Measurements from ENCODE around the gene TTLL3.
"Not testable (repeated sequence)": the region's sequence is repeated elsewhere in the genome, so short reads cannot be mapped to it uniquely, and the experiment has no call there.

TTLL3 gene

GRCh38 chr3:9870978-9871377 lies 60.9 kb downstream of the TTLL3 start:
- no peak for DNase-seq (ENCODE audit: low read depth)

GRCh38 chr3:9872067-9872466 lies 62.0 kb downstream of the TTLL3 start:
- DNase-seq (ENCODE audit: low read depth), result not testable (repeated sequence)

- DNase-seq (ENCODE audit: low read depth), result no peak
Observed at GRCh38 chr3:9875448-9875847, 65.4 kb downstream of the TTLL3 start.

GRCh38 chr3:9876255-9876654 lies 66.2 kb downstream of the TTLL3 start:
- DNase-seq (ENCODE audit: low read depth), result not testable (repeated sequence)

- no peak for DNase-seq (ENCODE audit: low read depth)
Observed at GRCh38 chr3:9876991-9877390, 66.9 kb downstream of the TTLL3 start.

GRCh38 chr3:9878700-9879099 lies 68.6 kb downstream of the TTLL3 start:
- no peak for DNase-seq (ENCODE audit: low read depth)

GRCh38 chr3:9879830-9880549 lies 69.9 kb downstream of the TTLL3 start, which contains the start of gene CIDEC:
Gene CIDEC (minus strand): TSS chr3:9880253. CDS start chr3:9878486, 1,767 bp downstream.
- no peak for DNase-seq (ENCODE audit: low read depth)

GRCh38 chr3:9881441-9881840 lies 71.4 kb downstream of the TTLL3 start:
- no peak for DNase-seq (ENCODE audit: low read depth)

- no peak for DNase-seq (ENCODE audit: low read depth)
Observed at GRCh38 chr3:9883706-9884554, 73.9 kb downstream of the TTLL3 start.

- no peak for DNase-seq (ENCODE audit: low read depth)
Observed at GRCh38 chr3:9884555-9885165, 74.6 kb downstream of the TTLL3 start.

Data from stimulated activated CD8-positive, alpha-beta memory T cell treated with anti-CD3 and anti-CD28 coated beads, Interleukin-12 subunit alpha, Interleukin-12 subunit beta, amount 100 ng/mL, for 4 hours (primary cell).